ENCODE results near the gene PBLD. TPM values are rescaled to one million over a fixed set of nuclear protein-coding genes. Genes with fewer than 3 reads are reported as not detected.

The PBLD gene
- total and polyA plus RNA-seq, 9 of the 15 experiments (the other 6 are each of a cell fraction or from before 2014, with no cell fraction given): 1.2 to 4.3 (median 2.5) TPM

DNA sequence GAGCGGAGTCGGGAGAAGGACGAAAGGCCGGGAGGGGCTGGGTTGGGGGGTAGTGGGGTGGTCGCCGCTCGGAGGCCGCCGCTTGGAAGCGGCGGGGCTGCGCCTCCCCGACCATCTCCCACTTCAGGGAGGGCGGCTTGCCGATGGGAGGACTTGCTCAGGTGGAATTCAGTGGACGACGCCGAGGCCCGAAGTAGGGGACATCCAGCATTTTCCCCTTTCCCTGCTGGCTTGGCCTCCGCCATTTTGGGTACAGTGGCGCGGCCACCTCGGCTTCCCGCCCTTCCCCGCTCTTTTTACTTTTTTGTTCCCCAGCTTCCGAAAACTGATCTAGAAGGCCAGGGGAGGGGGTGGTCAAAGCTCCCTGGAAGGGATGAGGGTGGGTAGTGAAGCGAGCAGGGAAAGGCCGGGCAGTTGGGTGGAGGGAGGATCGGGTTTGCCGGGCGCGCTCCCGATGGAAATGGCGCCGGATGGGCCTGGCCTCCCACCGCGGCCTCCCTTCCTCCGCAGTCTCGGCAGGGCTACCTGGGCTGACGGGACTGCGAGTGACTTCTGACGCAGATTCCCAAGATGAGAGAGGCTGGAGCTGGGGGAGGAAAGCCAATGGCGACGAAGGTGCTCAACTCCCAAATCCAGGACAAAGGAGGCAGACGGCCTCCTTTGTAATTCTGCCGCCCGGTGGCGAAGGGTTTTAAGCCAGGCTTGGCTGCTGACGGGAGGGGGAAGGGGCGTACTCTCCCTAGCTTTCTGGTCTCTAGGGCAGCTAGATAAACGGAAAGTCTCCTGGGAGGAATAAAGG, at the start of gene PBLD (continued):
- TF ChIP-seq, protein P1, sequence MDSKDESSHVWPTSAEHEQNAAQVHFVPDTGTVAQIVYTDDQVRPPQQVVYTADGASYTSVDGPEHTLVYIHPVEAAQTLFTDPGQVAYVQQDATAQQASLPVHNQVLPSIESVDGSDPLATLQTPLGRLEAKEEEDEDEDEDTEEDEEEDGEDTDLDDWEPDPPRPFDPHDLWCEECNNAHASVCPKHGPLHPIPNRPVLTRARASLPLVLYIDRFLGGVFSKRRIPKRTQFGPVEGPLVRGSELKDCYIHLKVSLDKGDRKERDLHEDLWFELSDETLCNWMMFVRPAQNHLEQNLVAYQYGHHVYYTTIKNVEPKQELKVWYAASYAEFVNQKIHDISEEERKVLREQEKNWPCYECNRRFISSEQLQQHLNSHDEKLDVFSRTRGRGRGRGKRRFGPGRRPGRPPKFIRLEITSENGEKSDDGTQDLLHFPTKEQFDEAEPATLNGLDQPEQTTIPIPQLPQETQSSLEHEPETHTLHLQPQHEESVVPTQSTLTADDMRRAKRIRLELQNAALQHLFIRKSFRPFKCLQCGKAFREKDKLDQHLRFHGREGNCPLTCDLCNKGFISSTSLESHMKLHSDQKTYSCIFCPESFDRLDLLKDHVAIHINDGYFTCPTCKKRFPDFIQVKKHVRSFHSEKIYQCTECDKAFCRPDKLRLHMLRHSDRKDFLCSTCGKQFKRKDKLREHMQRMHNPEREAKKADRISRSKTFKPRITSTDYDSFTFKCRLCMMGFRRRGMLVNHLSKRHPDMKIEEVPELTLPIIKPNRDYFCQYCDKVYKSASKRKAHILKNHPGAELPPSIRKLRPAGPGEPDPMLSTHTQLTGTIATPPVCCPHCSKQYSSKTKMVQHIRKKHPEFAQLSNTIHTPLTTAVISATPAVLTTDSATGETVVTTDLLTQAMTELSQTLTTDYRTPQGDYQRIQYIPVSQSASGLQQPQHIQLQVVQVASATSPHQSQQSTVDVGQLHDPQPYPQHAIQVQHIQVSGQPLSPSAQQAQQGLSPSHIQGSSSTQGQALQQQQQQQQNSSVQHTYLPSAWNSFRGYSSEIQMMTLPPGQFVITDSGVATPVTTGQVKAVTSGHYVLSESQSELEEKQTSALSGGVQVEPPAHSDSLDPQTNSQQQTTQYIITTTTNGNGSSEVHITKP (IDR thresholded peaks at IDR 0.05; ENCODE audit: partially characterized antibody): peak; percentile 16
- no peak for TF ChIP-seq KAT2B (IDR thresholded peaks at IDR 0.05; ENCODE audit: low read depth, low read length)
- no peak for TF ChIP-seq ZZZ3 (IDR thresholded peaks at IDR 0.05)
- no peak; the same call in 1 of the 2 replicates for TF ChIP-seq GABPA (tag; conservative IDR thresholded peaks at IDR 0.05; ENCODE audit: low read depth)
- TF ChIP-seq NELFE (IDR thresholded peaks at IDR 0.05; ENCODE audit: insufficient read depth, insufficient read length): no peak
- peak; percentile 72 to 88; a peak in 3 of 4 replicates for TF ChIP-seq MAZ (CRISPR knock-in tag; conservative IDR thresholded peaks at IDR 0.05 in 1 of 2, IDR thresholded peaks at IDR 0.05 in 1 of 2)
- no peak for TF ChIP-seq SLC30A9 (CRISPR knock-in tag; IDR thresholded peaks at IDR 0.05)
- TF ChIP-seq XRCC5 (IDR thresholded peaks at IDR 0.05; ENCODE audit: low read depth, low read length): peak; percentile 80
- TF ChIP-seq HDAC6 (IDR thresholded peaks at IDR 0.05; ENCODE audit: low read depth, low read length): no peak
- TF ChIP-seq ZNF780A (CRISPR knock-in tag; IDR thresholded peaks at IDR 0.05): no peak
- TF ChIP-seq, protein P2, sequence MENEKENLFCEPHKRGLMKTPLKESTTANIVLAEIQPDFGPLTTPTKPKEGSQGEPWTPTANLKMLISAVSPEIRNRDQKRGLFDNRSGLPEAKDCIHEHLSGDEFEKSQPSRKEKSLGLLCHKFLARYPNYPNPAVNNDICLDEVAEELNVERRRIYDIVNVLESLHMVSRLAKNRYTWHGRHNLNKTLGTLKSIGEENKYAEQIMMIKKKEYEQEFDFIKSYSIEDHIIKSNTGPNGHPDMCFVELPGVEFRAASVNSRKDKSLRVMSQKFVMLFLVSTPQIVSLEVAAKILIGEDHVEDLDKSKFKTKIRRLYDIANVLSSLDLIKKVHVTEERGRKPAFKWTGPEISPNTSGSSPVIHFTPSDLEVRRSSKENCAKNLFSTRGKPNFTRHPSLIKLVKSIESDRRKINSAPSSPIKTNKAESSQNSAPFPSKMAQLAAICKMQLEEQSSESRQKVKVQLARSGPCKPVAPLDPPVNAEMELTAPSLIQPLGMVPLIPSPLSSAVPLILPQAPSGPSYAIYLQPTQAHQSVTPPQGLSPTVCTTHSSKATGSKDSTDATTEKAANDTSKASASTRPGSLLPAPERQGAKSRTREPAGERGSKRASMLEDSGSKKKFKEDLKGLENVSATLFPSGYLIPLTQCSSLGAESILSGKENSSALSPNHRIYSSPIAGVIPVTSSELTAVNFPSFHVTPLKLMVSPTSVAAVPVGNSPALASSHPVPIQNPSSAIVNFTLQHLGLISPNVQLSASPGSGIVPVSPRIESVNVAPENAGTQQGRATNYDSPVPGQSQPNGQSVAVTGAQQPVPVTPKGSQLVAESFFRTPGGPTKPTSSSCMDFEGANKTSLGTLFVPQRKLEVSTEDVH (IDR thresholded peaks at IDR 0.05; ENCODE audit: low read depth, partially characterized antibody): peak; percentile 81
- TF ChIP-seq, protein P3, sequence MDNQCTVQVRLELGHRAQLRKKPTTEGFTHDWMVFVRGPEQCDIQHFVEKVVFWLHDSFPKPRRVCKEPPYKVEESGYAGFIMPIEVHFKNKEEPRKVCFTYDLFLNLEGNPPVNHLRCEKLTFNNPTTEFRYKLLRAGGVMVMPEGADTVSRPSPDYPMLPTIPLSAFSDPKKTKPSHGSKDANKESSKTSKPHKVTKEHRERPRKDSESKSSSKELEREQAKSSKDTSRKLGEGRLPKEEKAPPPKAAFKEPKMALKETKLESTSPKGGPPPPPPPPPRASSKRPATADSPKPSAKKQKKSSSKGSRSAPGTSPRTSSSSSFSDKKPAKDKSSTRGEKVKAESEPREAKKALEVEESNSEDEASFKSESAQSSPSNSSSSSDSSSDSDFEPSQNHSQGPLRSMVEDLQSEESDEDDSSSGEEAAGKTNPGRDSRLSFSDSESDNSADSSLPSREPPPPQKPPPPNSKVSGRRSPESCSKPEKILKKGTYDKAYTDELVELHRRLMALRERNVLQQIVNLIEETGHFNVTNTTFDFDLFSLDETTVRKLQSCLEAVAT (IDR thresholded peaks at IDR 0.05): peak; percentile 85 to 93
- TF ChIP-seq TSC22D4 (tag; IDR thresholded peaks at IDR 0.05): no peak
- TF ChIP-seq, protein P4, sequence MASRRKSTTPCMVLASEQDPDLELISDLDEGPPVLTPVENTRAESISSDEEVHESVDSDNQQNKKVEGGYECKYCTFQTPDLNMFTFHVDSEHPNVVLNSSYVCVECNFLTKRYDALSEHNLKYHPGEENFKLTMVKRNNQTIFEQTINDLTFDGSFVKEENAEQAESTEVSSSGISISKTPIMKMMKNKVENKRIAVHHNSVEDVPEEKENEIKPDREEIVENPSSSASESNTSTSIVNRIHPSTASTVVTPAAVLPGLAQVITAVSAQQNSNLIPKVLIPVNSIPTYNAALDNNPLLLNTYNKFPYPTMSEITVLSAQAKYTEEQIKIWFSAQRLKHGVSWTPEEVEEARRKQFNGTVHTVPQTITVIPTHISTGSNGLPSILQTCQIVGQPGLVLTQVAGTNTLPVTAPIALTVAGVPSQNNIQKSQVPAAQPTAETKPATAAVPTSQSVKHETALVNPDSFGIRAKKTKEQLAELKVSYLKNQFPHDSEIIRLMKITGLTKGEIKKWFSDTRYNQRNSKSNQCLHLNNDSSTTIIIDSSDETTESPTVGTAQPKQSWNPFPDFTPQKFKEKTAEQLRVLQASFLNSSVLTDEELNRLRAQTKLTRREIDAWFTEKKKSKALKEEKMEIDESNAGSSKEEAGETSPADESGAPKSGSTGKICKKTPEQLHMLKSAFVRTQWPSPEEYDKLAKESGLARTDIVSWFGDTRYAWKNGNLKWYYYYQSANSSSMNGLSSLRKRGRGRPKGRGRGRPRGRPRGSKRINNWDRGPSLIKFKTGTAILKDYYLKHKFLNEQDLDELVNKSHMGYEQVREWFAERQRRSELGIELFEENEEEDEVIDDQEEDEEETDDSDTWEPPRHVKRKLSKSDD (conservative IDR thresholded peaks at IDR 0.05; ENCODE audit: low read length): no peak
